GM21619 (cell line): ENCODE data around the gene CGB5.
"Not testable (repeated sequence)": the region's sequence is repeated elsewhere in the genome, so short reads cannot be mapped to it uniquely, and the experiment has no call there.

ENCODE experiments used
- ATAC-seq: cut with Tn5 transposase; IDR thresholded peaks from one replicate; pipeline ENCODE4 v1.9.1; 2021; ENCODE audit not compliant: unreplicated experiment

Gene CGB5

DNA sequence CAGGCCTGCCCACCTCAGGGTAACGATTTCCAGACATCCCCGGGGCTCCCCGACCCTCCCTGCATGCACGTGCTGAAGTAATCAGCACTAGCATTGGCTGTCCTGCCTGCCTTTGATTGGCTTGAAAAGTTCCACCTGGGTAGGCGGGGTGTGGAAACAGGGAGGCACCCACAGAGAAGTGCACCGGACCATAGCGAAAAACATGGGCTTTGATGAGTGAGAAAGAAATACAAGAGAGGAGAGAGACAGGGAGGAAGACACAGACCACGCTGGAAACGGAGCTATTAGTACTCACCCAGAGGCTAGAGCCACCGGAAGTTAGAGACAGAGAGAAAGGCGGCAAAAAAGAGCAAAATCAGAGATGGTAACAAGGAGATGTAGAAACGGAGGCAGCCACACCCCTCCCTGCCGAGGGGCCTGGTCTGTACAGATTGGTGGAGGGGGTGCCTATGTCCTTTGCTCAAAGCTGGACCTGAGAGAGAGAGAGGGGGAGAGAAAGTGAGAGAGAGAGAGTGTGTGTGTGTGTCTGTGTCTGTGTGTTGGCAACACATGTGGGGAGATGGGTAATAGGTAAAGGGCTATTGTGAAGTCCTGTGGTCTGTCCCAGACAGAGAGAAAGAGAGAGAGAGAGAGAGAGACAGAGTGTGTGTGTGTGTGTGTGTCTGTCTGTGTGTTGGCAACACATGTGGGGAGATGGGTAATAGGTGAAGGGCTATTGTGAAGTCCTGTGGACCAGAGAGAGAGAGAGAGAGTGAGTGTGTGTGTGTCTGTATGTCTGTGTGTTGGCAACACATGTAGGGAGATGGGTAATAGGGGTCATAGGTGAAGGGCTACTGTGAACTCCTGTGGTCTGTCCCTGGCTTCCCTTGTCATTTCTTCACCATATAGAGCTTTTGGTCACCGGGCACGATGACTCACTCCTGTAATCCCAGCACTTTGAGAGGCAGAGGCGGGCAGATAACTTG, 22.4 kb upstream of the CGB5 start:
- no peak for ATAC-seq

DNA sequence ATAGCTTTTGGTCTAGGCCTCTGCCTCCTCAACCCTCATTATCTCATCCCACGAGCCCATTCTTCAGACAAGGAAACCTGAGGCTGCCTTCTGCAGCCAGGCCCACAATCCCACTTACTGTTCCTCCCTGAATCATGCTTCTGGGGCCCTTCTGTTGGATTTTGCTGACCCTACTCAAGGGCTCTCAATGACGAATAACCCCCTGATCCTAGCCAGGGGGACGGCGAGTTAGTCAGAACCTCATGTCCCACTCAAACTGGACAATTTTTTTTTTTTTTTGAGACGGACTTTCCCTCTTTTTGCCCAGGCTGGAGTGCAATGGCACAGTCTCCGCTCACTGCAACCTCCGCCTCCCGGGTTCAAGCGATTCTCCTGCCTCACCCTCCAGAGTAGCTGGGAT, 21.5 kb upstream of the CGB5 start:
- ATAC-seq: no peak

DNA sequence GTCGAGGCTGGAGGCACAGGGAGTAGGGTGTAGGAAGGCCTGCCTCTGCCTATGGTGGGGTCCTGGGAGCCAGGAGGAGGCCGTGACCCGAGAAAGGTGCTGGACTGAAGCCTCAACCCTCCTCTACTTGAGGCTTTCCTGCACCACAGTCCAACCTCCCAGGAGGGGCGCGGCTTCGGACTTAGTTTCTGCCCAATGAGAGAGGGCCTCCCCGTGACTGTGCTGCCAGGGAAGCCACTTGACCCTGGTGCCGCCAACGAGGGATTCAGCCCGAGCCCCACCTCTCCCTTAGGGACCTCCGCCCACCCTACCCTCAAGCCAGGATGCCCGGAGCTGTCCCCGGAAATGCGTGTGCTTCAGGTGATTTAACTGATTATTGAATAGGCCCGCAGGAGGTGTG, 19.4 kb upstream of the CGB5 start, which contains the start of gene CGB3:
CGB3 (minus strand) TSS at position 101 of the 400 bp plus-strand sequence. CDS start 362 bp downstream, outside the sequence.
- ATAC-seq: not testable (repeated sequence)

DNA sequence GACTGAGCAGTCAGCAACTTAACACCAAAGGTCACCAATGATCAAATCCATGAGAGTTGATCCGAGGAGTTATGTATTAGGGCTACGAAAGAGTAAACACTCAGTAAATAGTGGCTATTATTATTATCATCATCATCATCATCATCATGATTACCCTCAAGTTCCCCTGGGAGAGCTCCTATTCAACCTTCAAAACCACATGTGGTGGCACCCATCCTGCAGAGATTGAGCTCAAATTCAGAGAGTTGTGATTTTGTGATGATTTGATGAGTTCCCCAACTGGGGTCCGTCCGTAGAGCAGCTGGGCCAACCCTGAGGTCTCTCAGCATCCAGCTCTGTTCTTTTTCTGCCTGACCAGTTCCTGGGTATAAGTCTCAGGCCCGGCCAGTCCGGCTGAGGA, 18.6 kb upstream of the CGB5 start:
- ATAC-seq: not testable (repeated sequence)

DNA sequence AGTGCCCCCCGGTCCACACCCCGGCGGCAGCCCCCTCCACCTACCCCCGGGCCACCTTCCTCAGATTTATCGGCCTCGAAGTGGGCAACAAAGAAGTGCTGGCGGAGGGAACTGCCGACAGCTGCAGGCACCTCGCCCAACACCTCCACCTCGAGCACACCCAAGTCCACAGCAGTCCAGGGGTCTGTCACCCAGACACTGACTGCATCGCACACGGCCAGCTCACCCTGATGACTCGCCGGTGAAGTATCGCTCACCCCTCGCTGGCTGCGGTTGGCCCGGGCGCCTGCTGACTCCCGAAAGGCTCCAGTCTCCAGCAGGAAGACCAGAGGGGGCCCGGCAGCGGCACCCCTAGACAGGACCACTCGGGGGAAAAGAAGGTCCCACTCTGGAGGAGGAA, 18.0 kb upstream of the CGB5 start:
- not testable (repeated sequence) for ATAC-seq

DNA sequence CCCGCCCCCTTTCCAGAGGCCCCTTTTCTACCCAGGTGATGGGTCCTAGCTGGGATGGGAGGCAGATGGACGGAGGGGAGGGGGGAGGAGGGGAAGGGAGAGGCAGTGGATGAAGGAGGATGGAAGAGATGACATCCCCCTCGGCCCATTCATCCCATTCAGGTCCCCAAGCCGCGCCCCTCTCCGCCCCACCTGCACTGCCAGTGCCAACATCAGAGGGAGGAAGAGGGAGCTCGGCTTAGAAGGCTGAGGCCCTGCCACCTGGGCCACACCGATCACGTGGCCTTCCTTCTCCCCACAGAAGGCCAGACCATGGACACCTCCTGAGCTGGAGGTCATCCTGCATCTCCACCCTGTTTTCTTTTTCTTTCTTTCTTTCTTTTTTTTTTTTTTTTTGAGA, 15.0 kb upstream of the CGB5 start:
- ATAC-seq: not testable (repeated sequence)

DNA sequence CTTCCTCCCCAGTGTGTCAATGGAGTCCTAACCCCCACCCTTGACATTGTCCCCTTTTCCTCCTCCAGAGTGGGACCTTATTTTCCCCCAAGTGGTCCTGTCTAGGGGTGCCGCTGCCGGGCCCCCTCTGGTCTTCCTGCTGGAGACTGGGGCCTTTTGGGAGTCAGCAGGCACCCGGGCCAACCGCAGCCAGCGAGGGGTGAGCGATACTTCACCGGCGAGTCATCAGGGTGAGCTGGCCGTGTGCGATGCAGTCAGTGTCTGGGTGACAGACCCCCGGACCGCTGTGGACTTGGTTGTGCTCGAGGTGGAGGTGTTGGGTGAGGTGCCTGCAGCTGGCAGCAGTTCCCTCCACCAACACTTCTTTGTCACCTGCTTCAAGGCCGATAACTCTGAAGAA, 13.9 kb upstream of the CGB5 start:
- ATAC-seq: not testable (repeated sequence)

DNA sequence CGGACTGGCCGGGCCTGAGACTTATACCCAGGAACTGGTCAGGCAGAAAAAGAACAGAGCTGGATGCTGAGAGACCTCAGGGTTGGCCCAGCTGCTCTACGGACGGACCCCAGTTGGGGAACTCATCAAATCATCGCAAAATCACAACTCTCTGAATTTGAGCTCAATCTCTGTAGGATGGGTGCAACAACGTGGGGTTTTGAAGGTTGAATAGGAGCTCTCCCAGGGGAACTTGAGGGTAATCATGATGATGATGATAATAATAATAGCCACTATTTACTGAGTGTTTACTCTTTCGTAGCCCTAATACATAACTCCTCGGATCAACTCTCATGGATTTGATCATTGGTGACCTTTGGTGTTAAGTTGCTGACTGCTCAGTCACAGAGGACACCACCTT, 13.3 kb upstream of the CGB5 start:
- not testable (repeated sequence) for ATAC-seq

DNA sequence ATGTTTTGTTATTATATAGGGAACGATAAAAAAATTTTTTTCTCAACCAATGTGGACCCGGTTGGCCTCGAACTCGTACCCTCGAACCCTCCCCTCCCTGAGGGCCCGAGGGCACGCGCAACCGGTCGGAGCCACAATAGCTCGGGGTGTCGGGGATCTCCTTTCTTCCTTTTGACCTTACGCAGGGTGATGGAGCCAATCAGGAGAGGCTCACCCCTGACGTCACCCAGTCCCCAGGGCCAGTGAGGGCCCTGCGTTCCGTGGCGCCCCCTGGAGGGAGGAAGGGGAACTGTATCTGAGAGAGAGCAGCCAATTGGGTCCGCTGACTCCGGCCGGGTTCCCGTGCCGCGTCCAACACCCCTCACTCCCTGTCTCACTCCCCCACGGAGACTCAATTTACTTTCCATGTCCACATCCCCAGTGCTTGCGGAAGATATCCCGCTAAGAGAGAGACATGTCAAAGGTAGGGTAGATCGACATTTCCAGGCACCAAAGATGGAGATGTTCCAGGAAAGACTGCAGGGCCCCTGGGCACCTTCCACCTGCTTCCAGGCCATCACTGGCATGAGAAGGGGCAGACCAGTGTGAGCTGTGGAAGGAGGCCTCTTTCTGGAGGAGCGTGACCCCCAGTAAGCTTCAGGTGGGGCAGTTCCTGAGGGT, 11.9 kb upstream of the CGB5 start, which contains the start of gene CGB2:
CGB2 (plus strand) TSS at position 249 of the 660 bp plus-strand sequence; CDS start at position 455, 206 bp downstream.
- not testable (repeated sequence) for ATAC-seq

DNA sequence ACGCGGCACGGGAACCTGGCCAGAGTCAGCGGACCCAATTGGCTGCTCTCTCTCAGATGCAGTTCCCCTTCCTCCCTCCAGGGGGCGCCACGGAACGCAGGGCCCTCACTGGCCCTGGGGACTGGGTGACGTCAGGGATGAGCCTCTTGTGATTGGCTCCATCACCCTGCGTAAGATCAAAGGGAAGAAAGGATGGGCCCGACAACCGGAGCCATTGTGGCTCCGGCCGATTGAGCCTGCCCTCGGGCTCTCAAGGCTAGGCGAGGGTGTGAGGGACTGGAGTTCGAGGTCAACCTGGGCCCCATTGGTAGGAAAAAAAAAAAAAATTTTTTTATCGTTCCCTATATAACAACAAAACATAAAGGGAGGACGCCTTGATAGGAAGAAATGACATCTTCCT, 6.8 kb upstream of the CGB5 start, which contains the start of gene CGB1:
CGB1 (minus strand) TSS at position 81 of the 400 bp plus-strand sequence. CDS start 184 bp downstream, outside the sequence.
- ATAC-seq: not testable (repeated sequence)

DNA sequence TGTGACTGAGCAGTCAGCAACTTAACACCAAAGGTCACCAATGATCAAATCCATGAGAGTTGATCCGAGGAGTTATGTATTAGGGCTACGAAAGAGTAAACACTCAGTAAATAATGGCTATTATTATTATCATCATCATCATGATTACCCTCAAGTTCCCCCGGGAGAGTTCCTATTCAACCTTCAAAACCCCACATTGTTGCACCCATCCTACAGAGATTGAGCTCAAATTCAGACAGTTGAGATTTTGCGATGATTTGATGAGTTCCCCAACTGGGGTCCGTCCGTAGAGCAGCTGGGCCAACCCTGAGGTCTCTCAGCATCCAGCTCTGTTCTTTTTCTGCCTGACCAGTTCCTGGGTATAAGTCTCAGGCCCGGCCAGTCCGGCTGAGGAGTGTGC, 5.5 kb upstream of the CGB5 start:
- not testable (repeated sequence) for ATAC-seq

DNA sequence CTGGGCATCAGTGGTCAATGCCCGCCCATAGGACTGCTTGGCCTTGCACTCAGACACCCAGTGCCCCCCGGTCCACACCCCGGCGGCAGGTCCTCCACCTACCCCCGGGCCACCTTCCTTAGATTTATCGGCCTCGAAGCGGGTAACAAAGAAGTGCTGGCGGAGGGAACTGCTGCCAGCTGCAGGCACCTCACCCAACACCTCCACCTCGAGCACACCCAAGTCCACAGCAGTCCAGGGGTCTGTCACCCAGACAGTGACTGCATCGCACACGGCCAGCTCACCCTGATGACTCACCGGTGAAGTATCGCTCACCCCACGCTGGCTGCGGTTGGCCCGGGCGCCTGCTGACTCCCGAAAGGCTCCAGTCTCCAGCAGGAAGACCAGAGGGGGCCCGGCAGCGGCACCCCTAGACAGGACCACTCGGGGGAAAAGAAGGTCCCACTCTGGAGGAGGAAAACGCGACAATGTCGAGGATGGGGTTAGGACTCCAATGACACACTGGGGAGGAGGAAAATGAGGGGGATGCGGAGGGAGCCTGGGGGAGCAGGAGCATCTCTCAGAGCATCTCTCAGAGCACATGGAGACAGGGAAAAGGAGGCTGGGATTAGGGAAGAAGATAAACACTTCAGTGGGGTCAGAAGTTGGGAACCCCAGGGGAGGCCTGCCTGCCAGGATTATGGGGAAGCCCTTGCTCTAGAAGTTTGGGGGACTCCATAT, 4.9 kb upstream of the CGB5 start:
- not testable (repeated sequence) for ATAC-seq

DNA sequence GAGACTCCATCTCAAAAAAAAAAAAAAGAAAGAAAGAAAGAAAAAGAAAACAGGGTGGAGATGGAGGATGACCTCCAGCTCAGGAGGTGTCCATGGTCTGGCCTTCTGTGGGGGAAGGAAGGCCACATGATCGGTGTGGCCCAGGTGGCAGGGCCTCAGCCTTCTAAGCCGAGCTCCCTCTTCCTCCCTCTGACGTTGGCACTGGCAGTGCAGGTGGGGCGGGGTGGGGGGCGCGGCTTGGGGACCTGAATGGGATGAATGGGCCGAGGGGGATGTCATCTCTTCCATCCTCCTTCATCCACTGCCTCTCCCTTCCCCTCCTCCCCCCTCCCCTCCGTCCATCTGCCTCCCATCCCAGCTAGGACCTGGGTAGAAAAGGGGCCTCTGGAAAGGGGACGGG, 3.9 kb upstream of the CGB5 start:
- not testable (repeated sequence) for ATAC-seq

DNA sequence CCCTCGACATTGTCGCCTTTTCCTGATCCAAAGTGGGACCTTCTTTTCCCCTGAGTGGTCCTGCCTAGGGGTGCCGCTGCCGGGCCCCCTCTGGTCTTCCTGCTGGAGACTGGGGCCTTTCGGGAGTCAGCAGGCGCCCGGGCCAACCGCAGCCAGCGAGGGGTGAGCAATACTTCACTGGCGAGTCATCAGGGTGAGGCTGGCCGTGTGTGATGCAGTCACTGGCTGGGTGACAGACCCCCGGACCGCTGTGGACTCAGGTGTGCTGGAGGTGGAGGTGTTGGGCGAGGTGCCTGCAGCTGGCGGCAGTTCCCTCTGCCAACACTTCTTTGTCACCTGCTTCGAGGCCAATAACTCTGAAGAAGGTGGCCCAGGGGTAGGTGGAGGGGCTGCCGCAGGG, 1.5 kb upstream of the CGB5 start:
- no peak for ATAC-seq

DNA sequence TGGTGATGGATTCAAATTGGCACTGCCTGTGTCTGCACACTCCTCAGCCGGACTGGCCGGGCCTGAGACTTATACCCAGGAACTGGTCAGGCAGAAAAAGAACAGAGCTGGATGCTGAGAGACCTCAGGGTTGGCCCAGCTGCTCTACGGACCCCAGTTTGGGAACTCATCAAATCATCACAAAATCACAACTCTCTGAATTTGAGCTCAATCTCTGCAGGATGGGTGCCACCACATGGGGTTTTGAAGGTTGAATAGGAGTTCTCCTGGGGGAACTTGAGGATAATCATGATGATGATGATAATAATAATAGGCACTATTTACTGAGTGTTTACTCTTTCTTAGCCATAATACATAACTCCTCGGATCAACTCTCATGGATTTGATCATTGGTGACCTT, 982 bp upstream of the CGB5 start:
- ATAC-seq: not testable (repeated sequence)

DNA sequence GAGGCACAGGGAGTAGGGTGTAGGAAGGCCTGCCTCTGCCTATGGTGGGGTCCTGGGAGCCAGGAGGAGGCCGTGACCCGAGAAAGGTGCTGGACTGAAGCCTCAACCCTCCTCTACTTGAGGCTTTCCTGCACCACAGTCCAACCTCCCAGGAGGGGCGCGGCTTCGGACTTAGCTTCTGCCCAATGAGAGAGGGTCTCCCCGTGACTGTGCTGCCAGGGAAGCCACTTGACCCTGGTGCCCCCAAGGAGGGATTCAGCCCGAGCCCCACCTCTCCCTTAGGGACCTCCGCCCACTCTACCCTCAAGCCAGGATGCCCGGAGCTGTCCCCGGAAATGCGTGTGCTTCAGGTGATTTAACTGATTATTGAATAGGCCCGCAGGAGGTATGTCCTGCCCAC, 5.4 kb downstream of the CGB5 start, which contains the start of gene CGB8:
CGB8 (minus strand) TSS at position 101 of the 400 bp plus-strand sequence. CDS start 372 bp downstream, outside the sequence.
- ATAC-seq: not testable (repeated sequence)

DNA sequence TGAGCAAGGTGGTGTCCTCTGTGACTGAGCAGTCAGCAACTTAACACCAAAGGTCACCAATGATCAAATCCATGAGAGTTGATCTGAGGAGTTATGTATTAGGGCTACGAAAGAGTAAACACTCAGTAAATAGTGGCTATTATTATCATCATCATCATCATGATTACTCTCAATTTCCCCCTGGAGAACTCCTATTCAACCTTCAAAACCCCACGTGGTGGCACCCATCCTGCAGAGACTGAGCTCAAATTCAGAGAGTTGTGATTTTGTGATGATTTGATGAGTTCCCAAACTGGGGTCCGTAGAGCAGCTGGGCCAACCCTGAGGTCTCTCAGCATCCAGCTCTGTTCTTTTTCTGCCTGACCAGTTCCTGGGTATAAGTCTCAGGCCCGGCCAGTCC, 6.2 kb downstream of the CGB5 start:
- not testable (repeated sequence) for ATAC-seq

DNA sequence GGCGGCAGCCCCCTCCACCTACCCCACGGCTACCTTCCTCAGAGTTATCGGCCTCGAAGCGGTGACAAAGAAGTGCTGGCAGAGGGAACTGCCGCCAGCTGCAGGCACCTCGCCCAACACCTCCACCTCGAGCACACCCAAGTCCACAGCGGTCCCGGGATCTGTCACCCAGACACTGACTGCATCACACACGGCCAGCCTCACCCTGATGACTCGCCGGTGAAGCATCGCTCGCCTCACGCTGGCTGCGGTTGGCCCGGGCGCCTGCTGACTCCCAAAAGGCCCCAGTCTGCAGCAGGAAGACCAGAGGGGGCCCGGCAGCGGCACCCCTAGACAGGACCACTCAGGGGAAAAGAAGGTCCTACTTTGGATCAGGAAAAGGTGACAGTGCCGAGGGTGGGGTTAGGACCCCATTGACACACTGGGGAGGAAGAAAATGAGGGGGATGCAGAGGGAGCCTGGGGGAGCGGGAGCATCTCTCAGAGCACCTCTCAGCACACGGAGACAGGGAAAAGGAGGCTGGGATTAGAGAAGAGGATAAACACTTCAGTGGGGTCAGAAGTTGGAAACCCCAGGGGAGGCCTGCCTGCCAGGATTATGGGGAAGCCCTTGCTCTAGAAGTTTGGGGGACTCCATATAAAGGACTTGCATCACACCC, 6.9 kb downstream of the CGB5 start:
- ATAC-seq: not testable (repeated sequence)

DNA sequence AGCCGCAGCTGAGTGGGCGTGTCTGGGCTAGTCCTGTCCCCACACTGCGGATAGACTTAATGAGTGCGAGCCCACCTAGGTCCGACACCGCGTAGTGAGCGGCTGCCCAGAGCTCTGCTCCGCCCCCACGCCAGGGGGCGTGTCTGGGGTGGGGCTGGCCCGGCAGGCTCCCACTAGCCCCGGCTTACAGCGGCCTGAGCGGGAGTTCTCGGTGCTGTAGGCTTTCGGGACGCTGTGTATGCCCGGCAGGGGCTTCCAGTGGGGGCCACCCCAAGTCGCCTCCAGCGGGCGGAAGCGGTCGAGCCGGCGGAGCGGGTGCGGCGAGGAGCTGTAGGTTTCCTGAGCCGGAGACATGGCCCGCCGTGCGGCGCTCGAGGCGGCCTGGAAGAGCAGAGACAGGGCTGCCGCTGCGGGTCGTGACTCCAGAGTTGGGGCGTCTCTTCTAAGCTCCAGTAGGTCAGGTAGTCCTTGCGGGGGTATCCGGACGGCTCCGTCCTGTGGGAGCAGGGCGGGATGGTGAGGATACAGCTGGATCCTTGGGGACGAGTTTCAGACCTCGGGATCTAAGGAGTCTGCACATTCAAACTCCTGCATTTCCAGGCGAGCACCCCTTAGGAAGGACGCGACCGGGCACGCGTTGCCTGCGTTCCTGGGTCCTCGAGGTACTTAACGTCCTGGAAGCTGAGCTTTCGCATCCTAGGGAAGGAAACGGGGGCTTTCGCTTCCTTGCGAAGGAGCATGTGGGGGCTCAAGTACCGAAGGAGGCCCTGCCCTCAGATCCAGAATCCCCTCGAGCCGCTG, 12.7 kb downstream of the CGB5 start:
- peak; percentile 47 for ATAC-seq
